Dedifferentiated amniotic fluid mesenchymal stem cell (primary cell): ENCODE results near the gene ZFYVE21.

Source experiments
- DNase-seq: peaks from one replicate; pipeline ENCODE4 v3.0.0-alpha.2; 2016; ENCODE audit errors: extremely low spot score

Gene ZFYVE21

GRCh38 chr14:103737432-103738045 is 21.9 kb downstream of the ZFYVE21 start:
- no peak for DNase-seq

- DNase-seq: no peak
Measured at GRCh38 chr14:103738166-103738565, 22.6 kb downstream of the ZFYVE21 start.

- DNase-seq: no peak
Measured at GRCh38 chr14:103738701-103739451, 23.3 kb downstream of the ZFYVE21 start.

- DNase-seq: no peak
Measured at GRCh38 chr14:103739466-103739792, 23.8 kb downstream of the ZFYVE21 start.

DNA sequence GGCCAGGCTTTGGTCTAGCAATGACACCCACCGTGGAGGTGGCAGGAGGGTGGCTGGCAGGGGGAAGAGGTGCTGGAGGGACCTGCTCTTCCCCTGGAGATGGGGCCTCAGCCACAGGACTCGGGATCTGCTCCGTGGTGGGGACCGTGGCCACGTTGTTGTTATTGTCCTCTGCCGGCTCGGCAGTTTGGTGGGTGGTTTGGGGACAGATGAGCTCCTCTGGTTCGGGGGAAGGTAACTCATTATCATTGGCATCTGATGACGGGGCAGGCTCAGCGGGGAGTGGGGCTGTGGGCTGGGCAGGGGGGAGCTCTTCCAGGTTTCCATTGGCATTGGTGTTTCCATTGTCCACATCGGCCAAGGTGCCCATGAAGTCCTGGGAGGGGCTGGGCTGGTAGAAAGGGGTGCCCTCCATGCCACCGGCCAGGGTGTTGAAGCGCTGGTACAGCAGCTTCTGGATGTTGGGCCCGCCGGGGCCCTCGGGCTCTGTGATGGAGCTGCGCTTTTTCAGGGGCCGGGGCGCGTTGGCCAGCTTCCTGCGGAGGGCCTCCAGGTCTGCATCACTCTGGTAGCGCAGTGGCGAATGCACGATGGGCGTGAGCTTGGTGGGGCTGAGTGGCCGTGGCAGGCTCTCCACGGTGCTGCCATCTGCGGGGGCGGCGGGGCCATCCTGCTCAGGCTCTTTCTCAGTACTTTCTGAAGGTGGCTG is 24.3 kb downstream of the ZFYVE21 start:
- no peak for DNase-seq

DNA sequence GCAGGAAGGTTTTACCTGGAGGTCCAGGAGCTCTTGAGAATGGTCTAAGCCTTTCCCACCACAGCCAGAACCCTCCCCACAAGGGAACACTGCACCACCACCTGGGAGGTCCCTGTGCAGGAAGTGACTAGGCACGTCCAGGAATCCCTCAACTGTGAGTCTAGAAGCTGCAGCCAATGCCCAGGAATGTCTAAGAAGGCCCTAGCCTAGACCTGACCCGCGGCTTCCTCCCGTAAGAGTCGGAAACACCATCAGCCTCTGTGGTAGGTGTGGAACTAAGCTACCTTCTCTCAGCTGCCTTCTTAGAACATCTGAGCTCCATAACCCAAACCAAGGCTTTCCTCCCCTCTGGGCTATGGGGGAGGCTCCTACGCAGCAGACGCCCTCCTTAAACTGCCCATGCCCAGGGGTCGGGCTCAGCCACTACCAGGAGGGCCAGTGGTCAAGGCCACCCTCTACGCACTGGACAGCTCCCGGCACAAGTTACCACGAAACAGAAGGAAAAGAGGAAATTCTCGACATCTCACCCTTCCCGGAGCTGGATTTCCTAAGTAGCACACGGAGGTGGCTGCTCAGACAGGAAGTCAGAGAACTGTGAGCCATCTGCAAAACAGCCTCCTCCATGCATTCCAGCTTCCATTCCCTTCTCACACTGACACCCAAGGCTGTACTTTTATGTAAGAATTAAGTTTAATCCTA is 25.5 kb downstream of the ZFYVE21 start:
- no peak for DNase-seq

- DNase-seq: no peak
Measured at GRCh38 chr14:103741876-103742275, 26.3 kb downstream of the ZFYVE21 start.

GRCh38 chr14:103742499-103743255 is 27.1 kb downstream of the ZFYVE21 start:
- no peak for DNase-seq

DNA sequence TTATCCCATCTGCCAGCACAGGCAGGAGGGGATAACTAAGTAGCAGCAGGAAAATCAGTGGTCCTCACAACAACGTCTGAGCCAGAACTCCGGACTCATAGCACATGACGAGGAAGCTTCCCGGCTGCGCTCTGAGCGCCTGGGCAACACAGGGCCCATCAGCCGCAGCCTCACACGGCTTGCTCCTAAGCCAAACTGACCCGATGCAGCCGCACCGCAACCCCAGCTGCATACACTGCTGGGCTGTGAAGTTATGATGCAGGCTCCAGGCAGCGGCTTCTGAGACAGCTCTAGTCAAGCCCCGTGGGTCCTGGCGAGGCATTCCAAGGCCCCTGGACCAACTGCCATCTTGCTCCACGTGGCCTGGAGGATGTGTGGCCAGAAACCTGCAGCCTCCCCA is 28.1 kb downstream of the ZFYVE21 start:
- DNase-seq: no peak

- no peak for DNase-seq
Measured at GRCh38 chr14:103744621-103745395, 29.2 kb downstream of the ZFYVE21 start.

- DNase-seq: no peak
Measured at GRCh38 chr14:103745424-103745823, 29.8 kb downstream of the ZFYVE21 start.

GRCh38 chr14:103746701-103747100 is 31.1 kb downstream of the ZFYVE21 start:
- DNase-seq: no peak

- no peak for DNase-seq
Measured at GRCh38 chr14:103748534-103748857, 32.9 kb downstream of the ZFYVE21 start.

GRCh38 chr14:103749452-103749851 is 33.8 kb downstream of the ZFYVE21 start:
- DNase-seq: no peak

- DNase-seq: no peak
Measured at GRCh38 chr14:103749860-103750259, 34.2 kb downstream of the ZFYVE21 start.

DNA sequence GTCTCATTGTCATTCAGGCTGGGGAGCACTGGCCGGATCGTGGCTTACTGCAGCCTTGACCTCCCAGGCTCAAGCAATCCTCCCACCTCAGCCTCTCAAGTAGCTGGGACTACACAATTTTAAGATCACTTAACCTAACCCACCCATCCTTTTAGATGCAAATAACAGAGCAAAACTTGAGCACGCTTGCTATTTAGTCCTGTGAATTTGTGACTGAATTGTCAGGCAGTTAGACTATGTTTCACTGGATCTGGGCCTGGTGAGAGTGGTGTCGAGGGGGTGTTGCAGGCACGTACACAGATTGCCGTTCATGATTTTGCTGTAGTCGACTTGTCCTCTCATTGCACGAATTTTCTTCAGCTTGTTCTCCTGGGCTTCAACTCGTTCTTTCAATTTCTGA is 38.2 kb downstream of the ZFYVE21 start:
- no peak for DNase-seq

GRCh38 chr14:103755060-103755459 is 39.5 kb downstream of the ZFYVE21 start:
- no peak for DNase-seq

DNA sequence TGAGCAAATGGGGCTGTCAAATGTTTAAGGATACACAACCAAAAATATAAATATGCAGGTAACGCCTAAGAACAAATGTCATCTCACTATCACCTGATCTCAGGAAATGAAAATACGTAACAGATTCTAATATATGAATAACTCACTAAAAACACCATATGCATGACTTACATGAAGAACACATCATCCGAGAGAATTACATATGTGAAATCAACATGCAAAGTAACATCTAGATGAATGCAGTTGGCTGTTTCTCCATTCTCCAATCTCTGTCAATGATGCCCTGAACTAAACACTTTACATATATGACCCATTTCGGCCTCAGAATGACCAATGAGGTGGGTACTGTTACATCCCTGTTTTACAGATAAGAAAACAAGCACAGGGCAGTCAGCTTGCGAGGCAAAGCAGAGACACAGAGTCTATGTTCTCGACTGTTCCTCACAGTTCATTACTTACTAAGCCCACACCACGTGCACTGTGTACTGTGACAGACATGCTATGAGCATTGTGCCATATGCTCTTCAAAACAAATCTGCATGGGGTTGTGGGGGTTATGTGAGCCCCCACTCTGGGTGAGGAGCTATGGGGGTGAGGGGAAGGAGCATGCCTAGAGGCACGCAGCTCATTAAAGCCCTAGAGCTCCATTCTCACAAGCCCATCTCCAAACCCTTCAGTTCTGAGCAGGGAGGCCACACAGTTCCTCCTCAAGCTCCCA is 42.6 kb downstream of the ZFYVE21 start:
- no peak for DNase-seq

DNA sequence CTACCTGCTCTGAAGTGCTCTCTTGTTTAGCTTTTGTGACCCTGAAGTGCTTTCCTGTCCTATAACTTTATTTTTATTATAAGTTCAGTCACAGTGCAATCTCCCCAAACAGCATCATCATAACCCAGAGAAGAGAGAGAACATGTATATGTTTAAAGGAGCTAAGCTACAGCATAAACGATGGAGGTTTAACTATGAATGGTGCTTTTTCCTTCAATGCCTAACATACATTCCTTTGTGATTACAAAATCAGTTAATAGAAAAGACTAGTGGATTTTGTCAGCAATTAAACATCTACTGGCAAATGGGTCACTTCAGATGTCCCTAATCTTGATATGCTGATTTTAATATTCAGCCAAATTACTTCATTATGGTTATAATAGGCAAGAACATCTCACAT is 46.4 kb downstream of the ZFYVE21 start:
- no peak for DNase-seq

- no peak for DNase-seq
Measured at GRCh38 chr14:103762541-103762940, 46.9 kb downstream of the ZFYVE21 start.
